WTC11 (cell line): Measurements from ENCODE around the gene ZNF576. TPM values are rescaled to one million over a fixed set of nuclear protein-coding genes. Genes with fewer than 3 reads are reported as not detected.

ENCODE experiments used
- ATAC-seq: fragments of 200-7000 bp; cut with Tn5 transposase; 2 replicates; pipeline ENCODE4 v1.10.0; 2021; ENCODE audit warnings: mild to moderate bottlenecking, moderate library complexity
- CTCF ChIA-PET: fragments of 300-600 bp; sonication (Branson Sonifier 250); formaldehyde crosslinking; loops from one replicate; lab custom pipeline; 2021; ENCODE audit warnings: antibody characterized with exemption; lab: Charles Lee
- POLR2A ChIA-PET: fragments of 350-600 bp; sonication (Branson Sonifier 250); formaldehyde crosslinking; loops from one replicate; lab custom pipeline; 2021; ENCODE audit warnings: antibody characterized with exemption; lab: Charles Lee
- DNase-seq: peaks from one replicate; pipeline ENCODE4 v3.0.0; 2021; ENCODE audit warnings: low spot score
- H3K27ac Mint-ChIP-seq: 2 replicates; pipeline ENCODE4 v1.8.0; 2021; ENCODE audit warnings: mixed read lengths
- H3K27me3 Mint-ChIP-seq: 2 replicates; pipeline ENCODE4 v1.8.0; 2021; ENCODE audit warnings: low read depth, mild to moderate bottlenecking, moderate library complexity, mixed read lengths
- H3K36me3 Mint-ChIP-seq: 2 replicates; pipeline ENCODE4 v1.8.0; 2021; ENCODE audit warnings: mixed read lengths
- H3K4me1 Mint-ChIP-seq: 2 replicates; pipeline ENCODE4 v1.8.0; 2022; ENCODE audit warnings: mixed read lengths
- H3K4me3 Mint-ChIP-seq: 2 replicates; pipeline ENCODE4 v1.8.0; 2021; ENCODE audit warnings: mild to moderate bottlenecking, moderate library complexity, mixed read lengths
- H3K9me3 Mint-ChIP-seq: 2 replicates; pipeline ENCODE4 v1.8.0; 2021; ENCODE audit warnings: mixed read lengths
- AR ChIP-seq: fragments of 250-450 bp; sonication (Bioruptor Pico); IDR thresholded peaks from 2 replicates; pipeline ENCODE4 v1.9.0; 2021; ENCODE audit warnings: mild to moderate bottlenecking
- ATF1 ChIP-seq: sonication (generic); formaldehyde crosslinking; IDR thresholded peaks from 2 replicates; pipeline ENCODE4 v1.8.1; 2023; ENCODE audit warnings: mild to moderate bottlenecking, moderate library complexity, missing genetic modification reagents
- ATF6 ChIP-seq: sonication (generic); formaldehyde crosslinking; IDR thresholded peaks from 2 replicates; pipeline ENCODE4 v1.8.1; 2023; ENCODE audit warnings: mild to moderate bottlenecking, missing genetic modification reagents
- CREB1 ChIP-seq: sonication (generic); formaldehyde crosslinking; IDR thresholded peaks from 2 replicates; pipeline ENCODE4 v1.8.0; 2023; ENCODE audit warnings: mild to moderate bottlenecking, missing genetic modification reagents
- ELF4 ChIP-seq: sonication (generic); formaldehyde crosslinking; IDR thresholded peaks from 2 replicates; pipeline ENCODE4 v1.8.1; 2022; ENCODE audit warnings: low read depth, mild to moderate bottlenecking, moderate library complexity, missing genetic modification reagents
- EMX1 ChIP-seq: fragments of 250-450 bp; sonication (Bioruptor Pico); IDR thresholded peaks from 2 replicates; pipeline ENCODE4 v1.8.0; 2021; ENCODE audit warnings: mild to moderate bottlenecking
- FOXK1 ChIP-seq: sonication (generic); formaldehyde crosslinking; IDR thresholded peaks from 2 replicates; pipeline ENCODE4 v1.8.0; 2022; ENCODE audit warnings: mild to moderate bottlenecking, moderate library complexity, missing genetic modification reagents
- JUN ChIP-seq: sonication (generic); formaldehyde crosslinking; IDR thresholded peaks from 2 replicates; pipeline ENCODE4 v1.8.0; 2023; ENCODE audit warnings: mild to moderate bottlenecking, missing genetic modification reagents
- NR3C1 ChIP-seq: sonication (generic); formaldehyde crosslinking; conservative IDR thresholded peaks from 2 replicates; pipeline ENCODE4 v1.8.1; 2023; ENCODE audit warnings: low read depth, mild to moderate bottlenecking, missing genetic modification reagents
- PRDM15 ChIP-seq: sonication (generic); formaldehyde crosslinking; IDR thresholded peaks from 2 replicates; pipeline ENCODE4 v1.8.0; 2022; ENCODE audit warnings: missing genetic modification reagents
- PRRX2 ChIP-seq: fragments of 250-450 bp; sonication (Bioruptor Pico); IDR thresholded peaks from 2 replicates; pipeline ENCODE4 v1.8.0; 2021; ENCODE audit warnings: mild to moderate bottlenecking
- SMAD3 ChIP-seq: sonication (generic); formaldehyde crosslinking; IDR thresholded peaks from 2 replicates; pipeline ENCODE4 v1.8.0; 2022; ENCODE audit warnings: missing genetic modification reagents, mild to moderate bottlenecking, borderline replicate concordance
- SMAD4 ChIP-seq: sonication (generic); formaldehyde crosslinking; IDR thresholded peaks from 2 replicates; pipeline ENCODE4 v1.8.0; 2022; ENCODE audit warnings: mild to moderate bottlenecking, missing genetic modification reagents
- SP1 ChIP-seq: sonication (generic); formaldehyde crosslinking; conservative IDR thresholded peaks from 2 replicates; pipeline ENCODE4 v1.8.1; 2022; ENCODE audit warnings: missing genetic modification reagents
- ZNF121 ChIP-seq: sonication (generic); formaldehyde crosslinking; IDR thresholded peaks from 2 replicates; pipeline ENCODE4 v1.8.0; 2023; ENCODE audit warnings: missing genetic modification reagents
- total RNA-seq: library from RNA; stranded (reverse); gene quantifications from 3 replicates; pipeline ENCODE4 v1.2.3, GENCODE V29; 2021
- TF ChIP-seq, protein P1 (sequence below): sonication (generic); formaldehyde crosslinking; conservative IDR thresholded peaks from 2 replicates; pipeline ENCODE4 v1.8.1; 2023; ENCODE audit warnings: mild to moderate bottlenecking, low read depth, missing genetic modification reagents, moderate library complexity

Gene ZNF576
- total RNA-seq, 1 experiment from 2014 or later: 15.9 TPM

DNA sequence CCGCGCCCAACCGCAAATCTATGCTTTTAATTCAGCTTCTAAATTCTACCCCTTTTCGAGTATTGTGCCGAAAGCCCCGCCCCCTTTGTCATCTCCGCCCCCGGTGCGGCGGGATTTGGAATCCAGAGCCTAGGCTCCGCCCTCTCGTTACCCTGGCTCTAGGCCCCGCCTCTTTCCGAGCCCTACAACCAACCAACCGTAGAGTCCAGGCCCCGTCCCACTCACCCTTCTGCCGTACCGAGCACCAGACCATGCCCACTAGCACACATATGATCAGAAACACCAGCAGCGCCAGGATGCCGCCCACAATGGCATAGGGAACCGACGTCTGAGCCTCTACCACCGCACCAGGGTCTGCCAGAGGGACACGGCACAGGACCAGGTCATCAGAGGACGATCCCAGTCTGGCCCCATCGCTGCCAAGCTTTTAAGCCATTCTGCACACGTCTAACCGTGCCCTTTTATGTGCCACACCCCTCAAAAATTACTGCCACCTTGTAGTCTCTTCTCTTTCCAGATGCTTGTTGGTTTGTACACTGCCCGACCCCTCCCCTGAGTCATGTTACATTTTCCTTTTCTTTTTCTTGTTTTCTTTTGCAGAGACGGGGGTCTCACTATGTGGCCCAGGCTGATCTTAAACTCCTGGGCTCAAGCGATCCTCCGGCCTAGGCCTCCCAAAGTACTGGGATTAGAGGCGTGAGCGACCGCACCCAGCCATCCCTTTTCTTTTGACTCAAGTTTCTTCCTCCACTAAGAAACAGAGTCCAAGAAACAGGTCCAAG, 27.7 kb downstream of the ZNF576 start:
- TF ChIP-seq CREB1: peak; percentile 15; the same call in 1 of the 2 replicates
- TF ChIP-seq PRDM15: no peak
- ChIA-PET CTCF (interaction anchor here (0.9 to 3.6 kb wide), 4 partner anchors 28 to 89 kb away, joined by 3 to 18 read pairs (median 4); partner anchors contain the start of genes IRGQ, PLAUR and ZNF576), POLR2A (no interaction called here)
- ATAC-seq (peak; percentile 16), DNase-seq (peak; percentile 88)
- Mint-ChIP-seq H3K27ac (peak overlapping the region; percentile 97), H3K27me3 (peaks cover 31% of the 10 kb centered on the region), H3K9me3 (no peaks in the 10 kb centered on the region), H3K36me3 (no peaks in the 10 kb centered on the region), H3K4me1 (peaks cover 27% of the 10 kb centered on the region), H3K4me3 (no peak overlapping the region)

DNA sequence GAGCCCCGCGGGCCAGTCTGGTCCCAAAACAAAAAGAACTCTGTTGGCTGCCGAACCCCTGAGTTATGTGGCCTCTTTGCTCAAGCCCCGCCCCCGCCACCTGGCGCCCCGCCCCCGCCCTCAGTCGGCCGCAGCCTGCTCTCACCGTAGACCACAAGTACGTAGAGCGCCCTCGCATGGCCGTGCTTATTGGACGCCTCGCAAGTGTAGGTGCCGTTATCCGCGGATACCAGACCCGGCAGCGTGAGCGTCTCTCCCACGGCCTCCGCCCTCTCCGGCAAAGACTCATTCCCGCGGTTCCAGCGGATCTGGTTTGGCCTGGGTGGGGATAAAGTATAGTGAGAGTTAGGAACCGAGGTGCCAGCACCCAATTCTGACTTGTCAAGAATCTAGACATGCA, 28.5 kb downstream of the ZNF576 start:
- no peaks in the 10 kb centered on the region for H3K9me3 Mint-ChIP-seq
- no peaks in the 10 kb centered on the region for H3K36me3 Mint-ChIP-seq
- POLR2A ChIA-PET: no interaction called here
- peak; percentile 82 for ATAC-seq
- DNase-seq: peak; percentile 98
- TF ChIP-seq SP1 (CRISPR knock-in tag): peak; percentile 50; the same call in 1 of the 2 replicates
- TF ChIP-seq ATF6: no peak
- TF ChIP-seq EMX1 (CRISPR knock-in tag): 0 out of 2 replicates have a peak, but pooled peaks have one; percentile 69
- TF ChIP-seq, protein P1, sequence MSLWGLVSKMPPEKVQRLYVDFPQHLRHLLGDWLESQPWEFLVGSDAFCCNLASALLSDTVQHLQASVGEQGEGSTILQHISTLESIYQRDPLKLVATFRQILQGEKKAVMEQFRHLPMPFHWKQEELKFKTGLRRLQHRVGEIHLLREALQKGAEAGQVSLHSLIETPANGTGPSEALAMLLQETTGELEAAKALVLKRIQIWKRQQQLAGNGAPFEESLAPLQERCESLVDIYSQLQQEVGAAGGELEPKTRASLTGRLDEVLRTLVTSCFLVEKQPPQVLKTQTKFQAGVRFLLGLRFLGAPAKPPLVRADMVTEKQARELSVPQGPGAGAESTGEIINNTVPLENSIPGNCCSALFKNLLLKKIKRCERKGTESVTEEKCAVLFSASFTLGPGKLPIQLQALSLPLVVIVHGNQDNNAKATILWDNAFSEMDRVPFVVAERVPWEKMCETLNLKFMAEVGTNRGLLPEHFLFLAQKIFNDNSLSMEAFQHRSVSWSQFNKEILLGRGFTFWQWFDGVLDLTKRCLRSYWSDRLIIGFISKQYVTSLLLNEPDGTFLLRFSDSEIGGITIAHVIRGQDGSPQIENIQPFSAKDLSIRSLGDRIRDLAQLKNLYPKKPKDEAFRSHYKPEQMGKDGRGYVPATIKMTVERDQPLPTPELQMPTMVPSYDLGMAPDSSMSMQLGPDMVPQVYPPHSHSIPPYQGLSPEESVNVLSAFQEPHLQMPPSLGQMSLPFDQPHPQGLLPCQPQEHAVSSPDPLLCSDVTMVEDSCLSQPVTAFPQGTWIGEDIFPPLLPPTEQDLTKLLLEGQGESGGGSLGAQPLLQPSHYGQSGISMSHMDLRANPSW (CRISPR knock-in tag): no peak
- TF ChIP-seq, all 79 proteins: peak for 2
- H3K27me3 Mint-ChIP-seq: peaks cover 34% of the 10 kb centered on the region
- CTCF ChIA-PET: interaction anchor here (1.6 to 3.6 kb wide), 4 partner anchors 28 to 90 kb away, joined by 5 to 18 read pairs (median 6); no protein-coding TSS in a partner anchor
- H3K4me3 Mint-ChIP-seq: peak overlapping the region; percentile 47
- H3K27ac Mint-ChIP-seq: peak overlapping the region; percentile 97
- H3K4me1 Mint-ChIP-seq: peaks cover 26% of the 10 kb centered on the region

- Mint-ChIP-seq H3K27ac (no peak overlapping the region), H3K4me3 (no peak overlapping the region), H3K9me3 (no peaks in the 10 kb centered on the region), H3K36me3 (no peaks in the 10 kb centered on the region), H3K4me1 (peaks cover 17% of the 10 kb centered on the region), H3K27me3 (peaks cover 39% of the 10 kb centered on the region)
- ChIA-PET CTCF (interaction anchor here (0.6 to 3.6 kb wide), 14 partner anchors 10 to 148 kb away, joined by 3 to 18 read pairs (median 4); partner anchors contain the start of genes IRGQ, ZNF575 and ZNF576), POLR2A (interaction anchor here (0.6 kb wide), 1 partner anchor 107 kb away, joined by 3 read pairs; no protein-coding TSS in a partner anchor)
- DNase-seq (peak; percentile 74), ATAC-seq (peak; percentile 66)
- TF ChIP-seq SMAD4 (CRISPR knock-in tag) (no peak), ZNF121 (no peak), AR (no peak), FOXK1 (CRISPR knock-in tag) (no peak), JUN (CRISPR knock-in tag) (no peak), NR3C1 (CRISPR knock-in tag) (no peak), ATF1 (no peak), PRRX2 (CRISPR knock-in tag) (no peak), ELF4 (CRISPR knock-in tag) (no peak), SMAD3 (CRISPR knock-in tag) (no peak)
Observed at GRCh38 chr19:43625918-43626579, 29.7 kb downstream of the ZNF576 start.
